ENCODE measurements around the gene TMSB4X. TPM values are rescaled to one million over a fixed set of nuclear protein-coding genes. Genes with fewer than 3 reads are reported as not detected.

Gene TMSB4X
- total RNA-seq, 1 experiment from 2014 or later = 1,095 TPM

- H3K4me3 ChIP-seq (ENCODE audit: low read depth, low read length) = no peak overlapping the region
- H3K9me3 ChIP-seq = no peaks in the 10 kb centered on the region
- Mint-ChIP-seq H3K4me3 (ENCODE audit: unreplicated experiment) (no peak overlapping the region), H3K9me3 (ENCODE audit: unreplicated experiment) (no peaks in the 10 kb centered on the region), H3K4me1 (ENCODE audit: low read depth, unreplicated experiment) (peaks cover 8% of the 10 kb centered on the region), H3K36me3 (ENCODE audit: insufficient read depth, unreplicated experiment) (no peaks in the 10 kb centered on the region), H3K27ac (ENCODE audit: unreplicated experiment) (no peak overlapping the region), H3K27me3 (ENCODE audit: insufficient read depth, unreplicated experiment) (no peaks in the 10 kb centered on the region)
- no peak for DNase-seq
- CTCF ChIA-PET = no interaction called here
- H3K4me1 ChIP-seq = peaks cover under 1% of the 10 kb centered on the region; the same call in 1 of the 2 replicates
- H3K27me3 ChIP-seq (replicated peaks; ENCODE audit: control insufficient read depth, insufficient read depth, low read length) = no peaks in the 10 kb centered on the region
- no peaks in the 10 kb centered on the region for H3K36me3 ChIP-seq (ENCODE audit: control insufficient read depth, insufficient read depth, low read length)
- no peak for TF ChIP-seq CTCF (IDR thresholded peaks at IDR 0.05; ENCODE audit: insufficient read depth in 1 of 2, low read depth in 1 of 2, low read length in 1 of 2, severe bottlenecking in 1 of 2, unreplicated experiment in 1 of 2)
- intact Hi-C loops (cut with micrococcal nuclease; ENCODE audit: unreplicated experiment) = no loop called here
- no TSS peak for BruUV-seq (replicated peaks)
- POLR2A ChIA-PET = no interaction called here
Observed at GRCh38 chrX:13008189-13008533, 33.3 kb downstream of the TMSB4X start.

- ChIA-PET POLR2A (no interaction called here), CTCF (no interaction called here)
- BruUV-seq (replicated peaks) = no TSS peak
- H3K27me3 ChIP-seq (replicated peaks; ENCODE audit: control insufficient read depth, insufficient read depth, low read length) = no peaks in the 10 kb centered on the region
- H3K9me3 ChIP-seq = no peaks in the 10 kb centered on the region
- peaks cover 13% of the 10 kb centered on the region for H3K4me1 Mint-ChIP-seq (ENCODE audit: low read depth, unreplicated experiment)
- no peaks in the 10 kb centered on the region for H3K27me3 Mint-ChIP-seq (ENCODE audit: insufficient read depth, unreplicated experiment)
- H3K9me3 Mint-ChIP-seq (ENCODE audit: unreplicated experiment) = no peaks in the 10 kb centered on the region
- no peak overlapping the region for H3K4me3 ChIP-seq (ENCODE audit: low read depth, low read length)
- H3K36me3 ChIP-seq (ENCODE audit: control insufficient read depth, insufficient read depth, low read length) = no peaks in the 10 kb centered on the region
- H3K36me3 Mint-ChIP-seq (ENCODE audit: insufficient read depth, unreplicated experiment) = no peaks in the 10 kb centered on the region
- TF ChIP-seq CTCF (IDR thresholded peaks at IDR 0.05; ENCODE audit: insufficient read depth in 1 of 2, low read depth in 1 of 2, low read length in 1 of 2, severe bottlenecking in 1 of 2, unreplicated experiment in 1 of 2) = no peak
- intact Hi-C loops (cut with micrococcal nuclease; ENCODE audit: unreplicated experiment) = no loop called here
- no peak for DNase-seq
- H3K4me1 ChIP-seq = peaks cover 8% of the 10 kb centered on the region
- H3K27ac Mint-ChIP-seq (ENCODE audit: unreplicated experiment) = no peak overlapping the region
- H3K4me3 Mint-ChIP-seq (ENCODE audit: unreplicated experiment) = no peak overlapping the region
Observed at GRCh38 chrX:13008851-13009250, 33.9 kb downstream of the TMSB4X start.

DNA sequence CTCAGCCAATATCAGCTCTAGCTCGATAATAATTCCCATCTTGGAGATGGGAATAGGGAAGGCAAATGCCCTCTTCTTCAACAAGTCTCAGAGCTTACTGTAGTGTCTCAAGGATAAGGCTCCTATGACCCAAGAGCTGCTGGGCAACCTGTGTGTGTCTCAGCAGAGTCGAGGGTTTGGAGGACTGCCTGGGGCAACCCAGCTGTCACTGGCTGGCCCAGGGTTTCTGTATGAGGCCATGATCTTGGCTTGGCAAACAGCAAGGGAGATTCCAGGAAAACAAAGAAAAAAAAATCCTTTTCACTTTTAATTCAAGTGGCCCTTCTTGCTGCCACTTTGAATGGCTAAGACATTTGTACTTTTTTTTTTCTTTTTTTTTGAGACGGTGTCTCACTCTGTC, 34.4 kb downstream of the TMSB4X start:
- no peaks in the 10 kb centered on the region for H3K36me3 ChIP-seq (ENCODE audit: control insufficient read depth, insufficient read depth, low read length)
- H3K4me1 Mint-ChIP-seq (ENCODE audit: low read depth, unreplicated experiment) = peaks cover 13% of the 10 kb centered on the region
- BruUV-seq (replicated peaks) = no TSS peak
- ChIA-PET CTCF (no interaction called here), POLR2A (no interaction called here)
- DNase-seq = no peak
- no peaks in the 10 kb centered on the region for H3K36me3 Mint-ChIP-seq (ENCODE audit: insufficient read depth, unreplicated experiment)
- no peak for TF ChIP-seq CTCF (IDR thresholded peaks at IDR 0.05; ENCODE audit: insufficient read depth in 1 of 2, low read depth in 1 of 2, low read length in 1 of 2, severe bottlenecking in 1 of 2, unreplicated experiment in 1 of 2)
- no peak overlapping the region for H3K4me3 Mint-ChIP-seq (ENCODE audit: unreplicated experiment)
- no peaks in the 10 kb centered on the region for H3K9me3 Mint-ChIP-seq (ENCODE audit: unreplicated experiment)
- H3K4me3 ChIP-seq (ENCODE audit: low read depth, low read length) = no peak overlapping the region
- no peaks in the 10 kb centered on the region for H3K9me3 ChIP-seq
- H3K4me1 ChIP-seq = peaks cover 12% of the 10 kb centered on the region
- no peaks in the 10 kb centered on the region for H3K27me3 Mint-ChIP-seq (ENCODE audit: insufficient read depth, unreplicated experiment)
- intact Hi-C loops (cut with micrococcal nuclease; ENCODE audit: unreplicated experiment) = no loop called here
- H3K27ac Mint-ChIP-seq (ENCODE audit: unreplicated experiment) = no peak overlapping the region
- no peaks in the 10 kb centered on the region for H3K27me3 ChIP-seq (replicated peaks; ENCODE audit: control insufficient read depth, insufficient read depth, low read length)
